Endothelial cell of umbilical vein (primary cell): ENCODE results near the gene ABCA1. TPM values are rescaled to one million over a fixed set of nuclear protein-coding genes. Genes with fewer than 3 reads are reported as not detected.

Experiments
- BruUV-seq: library from RNA; stranded (reverse); fragments of 400-500 nt; replicated peaks from 2 replicates; lab custom pipeline; 2021; lab: Mats Ljungman, UMichigan
- CTCF ChIA-PET: fragments of 300-600, 350-600 bp; sonication (Branson Sonifier 250); formaldehyde crosslinking; loops from one replicate; lab custom pipeline; 2021; ENCODE audit warnings: antibody characterized with exemption, inconsistent platforms; lab: Charles Lee
- POLR2A ChIA-PET: fragments of 300-600, 350-600 bp; sonication (Branson Sonifier 250); formaldehyde crosslinking; loops from one replicate; lab custom pipeline; 2021; ENCODE audit warnings: antibody characterized with exemption, inconsistent platforms; lab: Charles Lee
- DNase-seq: peaks from one replicate; pipeline ENCODE4 v3.0.0-alpha.2; 2011; ENCODE audit warnings: low read depth, low spot score
- FAIRE-seq: peaks from 2 replicates; lab custom pipeline; 2011; peaks lifted over from hg19 to GRCh38; lab: Jason Lieb, UNC
- H2AFZ ChIP-seq: 2 replicates; pipeline ENCODE4 v1.6.0; 2012; ENCODE audit warnings: low read depth, low read length, control low read depth, inconsistent platforms
- H3K27ac ChIP-seq: 2 replicates; pipeline ENCODE4 v1.5.1; 2011; ENCODE audit warnings: low read depth, mild to moderate bottlenecking, control low read depth, low read length, moderate library complexity; ENCODE audit not compliant: insufficient read depth
- H3K27me3 ChIP-seq, 2 experiments: 2 replicates each; pipeline versions ENCODE4 v1.6.0 to v1.6.1; 2011; ENCODE audit warnings: low read length in 2 of 2, mixed read lengths in 1 of 2; ENCODE audit not compliant: control insufficient read depth in 2 of 2, insufficient read depth in 2 of 2
- H3K36me3 ChIP-seq, 2 experiments: 2 replicates in 1 of 2; 3 replicates in 1 of 2; pipeline ENCODE4 v1.5.1; 2011; ENCODE audit warnings: low read length in 2 of 2, mild to moderate bottlenecking in 1 of 2, moderate library complexity in 1 of 2; ENCODE audit not compliant: control insufficient read depth in 2 of 2, insufficient read depth in 2 of 2; ENCODE audit errors: extremely low read depth in 1 of 2
- H3K4me1 ChIP-seq: 3 replicates; pipeline ENCODE4 v1.5.1; 2011; ENCODE audit warnings: mild to moderate bottlenecking, low read length; ENCODE audit not compliant: control insufficient read depth, insufficient read depth; ENCODE audit errors: extremely low read depth
- H3K4me2 ChIP-seq: 2 replicates; pipeline ENCODE4 v1.6.1; 2011; ENCODE audit warnings: low read length, control low read depth, mixed read lengths; ENCODE audit not compliant: insufficient read depth
- H3K4me3 ChIP-seq, 3 experiments: fragments of 200-600 bp in 1 of 3; sonication (generic), shearing (Covaris generic) in 1 of 3; replicated peaks in 1 of 3; 2 replicates each; pipeline ENCODE4 v1.5.1; 2011 to 2016; ENCODE audit warnings: control low read depth in 3 of 3, low read length in 3 of 3, mild to moderate bottlenecking in 2 of 3, inconsistent platforms in 1 of 3, low read depth in 1 of 3, moderate library complexity in 1 of 3; ENCODE audit not compliant: insufficient read depth in 1 of 3
- H3K79me2 ChIP-seq: 2 replicates; pipeline ENCODE4 v1.6.0; 2012; ENCODE audit warnings: low read length, inconsistent platforms; ENCODE audit not compliant: control insufficient read depth, insufficient read depth
- H3K9ac ChIP-seq: replicated peaks from 2 replicates; pipeline ENCODE3; 2011; ENCODE audit warnings: low read length, control low read depth; ENCODE audit not compliant: insufficient read depth; ENCODE audit errors: extremely low read depth
- H3K9me1 ChIP-seq: replicated peaks from 3 replicates; pipeline ENCODE4 v1.6.0; 2011; ENCODE audit warnings: mild to moderate bottlenecking, low read length; ENCODE audit not compliant: control insufficient read depth, insufficient read depth; ENCODE audit errors: extremely low read depth
- H3K9me3 ChIP-seq: replicated peaks from 2 replicates; pipeline ENCODE4 v1.5.1; 2012; ENCODE audit warnings: low read length, inconsistent platforms; ENCODE audit not compliant: control insufficient read depth, insufficient read depth
- H4K20me1 ChIP-seq: replicated peaks from 2 replicates; pipeline ENCODE3; 2011; ENCODE audit warnings: mild to moderate bottlenecking, low read length; ENCODE audit not compliant: control insufficient read depth, insufficient read depth; ENCODE audit errors: extremely low read depth
- EZH2 ChIP-seq: IDR thresholded peaks from 2 replicates; pipeline ENCODE4 v1.6.1; 2012; ENCODE audit warnings: borderline replicate concordance, low read depth, mild to moderate bottlenecking, moderate library complexity, low read length, inconsistent platforms; ENCODE audit not compliant: severe bottlenecking
- GATA2 ChIP-seq: IDR thresholded peaks from 2 replicates; pipeline ENCODE4 v1.7.0; 2011; ENCODE audit warnings: low read depth, mild to moderate bottlenecking, moderate library complexity, mixed read lengths, low read length; ENCODE audit not compliant: insufficient read length, insufficient read depth
- JUN ChIP-seq: IDR thresholded peaks from 2 replicates; pipeline ENCODE4 v1.6.1; 2011; ENCODE audit warnings: borderline replicate concordance, low read depth; ENCODE audit not compliant: insufficient read length, insufficient read depth
- MYC ChIP-seq: IDR thresholded peaks from one replicate; pipeline ENCODE4 v1.6.1; 2011; ENCODE audit warnings: mild to moderate bottlenecking, low read depth, low read length
- POLR2A ChIP-seq: IDR thresholded peaks from 2 replicates; pipeline ENCODE4 v1.6.1; 2012; ENCODE audit warnings: low read depth, mild to moderate bottlenecking, control low read depth, low read length
- POLR2AphosphoS5 ChIP-seq: IDR thresholded peaks from 2 replicates; pipeline ENCODE4 v1.6.1; 2012; ENCODE audit warnings: low read depth, mild to moderate bottlenecking, control low read depth, low read length, moderate library complexity; ENCODE audit not compliant: insufficient read depth
- dilution Hi-C: fragments of 300-500 bp; cut with MboI; formaldehyde crosslinking; loops from one replicate; pipeline ENCODE4 v1.15.0; 2019; ENCODE audit warnings: low sequenced_read_pairs; ENCODE audit not compliant: extremely low pct_ligation_motif_present
- intact Hi-C: fragments of 100-400 bp; cut with micrococcal nuclease; formaldehyde crosslinking; loops from one replicate; pipeline ENCODE4 v1.10.0; 2022
- polyA plus RNA-seq, 4 experiments: library from polyadenylated mRNA; depleted of rRNA in 3 of 4; stranded (reverse) in 3 of 4; unstranded in 1 of 4; fragments of >200 nt; gene quantifications; 2 replicates each; pipeline versions ENCODE4 v1.2.1 to v1.2.3, GENCODE V29; 2011 to 2012; ENCODE audit warnings: missing spikeins in 1 of 4
- total RNA-seq: library from RNA; stranded (reverse); gene quantifications from 2 replicates; pipeline ENCODE4 v1.2.3, GENCODE V29; 2021

Gene ABCA1
- total and polyA plus RNA-seq, 2 donors (not counting 3 experiments of a cell fraction or from before 2014, with no cell fraction given), result 2.4 to 9.8 TPM

GRCh38 chr9:104748359-104749031 is 179.5 kb downstream of the ABCA1 start:
- H3K79me2 ChIP-seq, result peaks cover 4% of the 10 kb centered on the region
- peak; percentile 52 for FAIRE-seq
- no peaks in the 10 kb centered on the region for H3K9me3 ChIP-seq
- intact Hi-C loops, result loop anchor here (1.0 kb wide), 1 partner anchor 667 kb away; no protein-coding TSS in a partner anchor
- H3K27me3 ChIP-seq, result no peaks in the 10 kb centered on the region
- peak overlapping the region; percentile 81 for H3K9ac ChIP-seq
- H3K4me1 ChIP-seq, result peaks cover 13% of the 10 kb centered on the region
- H3K4me3 ChIP-seq, result peak overlapping the region; percentile 65 to 80 (median 79)
- H4K20me1 ChIP-seq, result no peaks in the 10 kb centered on the region
- H3K9me1 ChIP-seq, result peaks cover 3% of the 10 kb centered on the region
- POLR2A ChIA-PET, result no interaction called here
- no peaks in the 10 kb centered on the region for H3K36me3 ChIP-seq
- CTCF ChIA-PET, result interaction anchor here (1.0 to 1.8 kb wide), 3 partner anchors 13 to 115 kb away, joined by 4 to 6 read pairs (median 5); partner anchors contain the start of gene NIPSNAP3B
- peak overlapping the region; percentile 79 for H3K27ac ChIP-seq
- dilution Hi-C loops, result no loop called here
- no peak for TF ChIP-seq MYC
- no peak for TF ChIP-seq GATA2
- no peak for TF ChIP-seq EZH2
- no peak for TF ChIP-seq POLR2AphosphoS5
- peak; percentile 50 for DNase-seq
- peak overlapping the region; percentile 96 for H2AFZ ChIP-seq
- BruUV-seq, result TSS peak; percentile 87
- peak overlapping the region; percentile 79 for H3K4me2 ChIP-seq

DNA sequence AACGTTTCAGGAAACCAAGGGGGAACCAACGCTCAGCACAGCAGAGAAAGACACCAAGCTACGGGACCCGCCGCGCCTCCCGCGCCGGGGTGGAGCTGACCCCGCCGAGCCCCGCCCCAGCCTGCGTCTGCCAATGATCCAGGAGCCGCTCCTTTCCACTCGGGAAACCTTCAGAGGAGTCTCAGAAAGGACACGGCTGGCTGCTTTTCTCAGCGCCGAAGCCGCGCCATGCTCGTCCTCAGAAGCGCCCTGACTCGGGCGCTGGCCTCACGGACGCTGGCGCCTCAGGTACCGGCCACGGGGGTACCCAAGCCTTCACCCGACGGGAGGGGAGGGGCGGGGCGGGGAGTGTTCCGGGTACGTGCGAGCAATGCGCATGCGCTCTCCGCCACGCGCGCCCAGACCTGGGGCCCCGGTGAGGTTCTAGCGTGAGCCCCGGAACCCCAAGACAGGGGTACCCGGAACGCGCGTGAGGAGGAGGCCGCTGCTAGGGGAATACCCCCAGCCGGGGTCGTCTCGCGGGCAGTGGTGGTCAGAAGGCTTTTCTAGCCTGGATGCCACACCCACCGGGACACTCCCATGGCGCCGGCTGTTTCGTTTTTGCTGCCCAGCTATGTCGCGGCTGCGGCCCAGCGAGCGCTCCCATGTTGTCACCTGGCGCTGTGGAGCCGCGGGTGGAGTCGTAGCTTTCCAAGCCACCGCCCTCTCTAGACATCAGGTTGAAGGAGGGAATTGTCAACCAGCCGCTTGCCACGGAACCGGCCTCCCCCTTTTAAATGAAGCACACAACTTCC is 180.2 kb downstream of the ABCA1 start, which contains the start of gene NIPSNAP3A:
NIPSNAP3A (plus strand) TSS at position 119 of the 794 bp plus-strand sequence; CDS start at position 229, 110 bp downstream.
- CTCF ChIA-PET, result interaction anchor here (0.8 to 1.8 kb wide), 4 partner anchors 9 to 115 kb away, joined by 4 to 6 read pairs (median 4); partner anchors contain the start of gene NIPSNAP3B
- intact Hi-C loops, result loop anchor here (1.0 kb wide), 2 partner anchors 653 to 668 kb away; partner anchors contain the start of gene SMC2

More for the DNA sequence above, 180.2 kb downstream of the ABCA1 start, which contains the start of gene NIPSNAP3A:
- no peaks in the 10 kb centered on the region for H3K9me3 ChIP-seq
- peaks cover 13% of the 10 kb centered on the region for H3K4me1 ChIP-seq
- H3K79me2 ChIP-seq, result peaks cover 4% of the 10 kb centered on the region
- peak; percentile 71 for FAIRE-seq
- H3K9ac ChIP-seq, result peak within 1 kb of the TSS; percentile 81
- H3K4me2 ChIP-seq, result peak within 1 kb of the TSS; percentile 94
- BruUV-seq, result TSS peak; percentile 61
- dilution Hi-C loops, result no loop called here
- TF ChIP-seq POLR2AphosphoS5 (peak; percentile 66), JUN (no peak), POLR2A (peak; percentile 79)
- peak within 1 kb of the TSS; percentile 96 for H2AFZ ChIP-seq
- peak within 1 kb of the TSS; percentile 79 for H3K27ac ChIP-seq
- H4K20me1 ChIP-seq, result no peaks in the 10 kb centered on the region
- H3K36me3 ChIP-seq, result no peaks in the 10 kb centered on the region
- no peaks in the 10 kb centered on the region for H3K27me3 ChIP-seq
- peak; percentile 84 for DNase-seq
- POLR2A ChIA-PET, result no interaction called here
- peaks cover 3% of the 10 kb centered on the region for H3K9me1 ChIP-seq
- H3K4me3 ChIP-seq, result peak within 1 kb of the TSS; percentile 65 to 80 (median 79)
